Transverse colon (tissue), 3 donors: Measurements from ENCODE around the gene NDUFAB1.

ENCODE experiments used
- CTCF ChIP-seq, 5 experiments: fragments of 200-600 bp in 3 of 5; fragments of 450-650 bp in 2 of 5; sonication (generic) in 3 of 5; IDR thresholded peaks; 1 replicate in 2 of 5; 2 replicates in 3 of 5; pipeline ENCODE4 v1.5.1; 2016 to 2017; ENCODE audit warnings: antibody characterized with exemption in 5 of 5, inconsistent platforms in 3 of 5, mild to moderate bottlenecking in 2 of 5, moderate library complexity in 1 of 5
- POLR2A ChIP-seq: fragments of 450-650 bp; IDR thresholded peaks from one replicate; pipeline ENCODE4 v1.6.1; 2016; ENCODE audit warnings: antibody characterized with exemption, mild to moderate bottlenecking, moderate library complexity

- no peak for TF ChIP-seq POLR2A
- no peak for TF ChIP-seq CTCF (IDR thresholded peaks at IDR 0.05)
These were observed 11.6 kb upstream of the NDUFAB1 start for GRCh38 chr16:23607726-23608125.
